ENCODE data around the gene RANBP6.
"Not testable (repeated sequence)": the region's sequence is repeated elsewhere in the genome, so short reads cannot be mapped to it uniquely, and the experiment has no call there.

RANBP6 gene

DNA sequence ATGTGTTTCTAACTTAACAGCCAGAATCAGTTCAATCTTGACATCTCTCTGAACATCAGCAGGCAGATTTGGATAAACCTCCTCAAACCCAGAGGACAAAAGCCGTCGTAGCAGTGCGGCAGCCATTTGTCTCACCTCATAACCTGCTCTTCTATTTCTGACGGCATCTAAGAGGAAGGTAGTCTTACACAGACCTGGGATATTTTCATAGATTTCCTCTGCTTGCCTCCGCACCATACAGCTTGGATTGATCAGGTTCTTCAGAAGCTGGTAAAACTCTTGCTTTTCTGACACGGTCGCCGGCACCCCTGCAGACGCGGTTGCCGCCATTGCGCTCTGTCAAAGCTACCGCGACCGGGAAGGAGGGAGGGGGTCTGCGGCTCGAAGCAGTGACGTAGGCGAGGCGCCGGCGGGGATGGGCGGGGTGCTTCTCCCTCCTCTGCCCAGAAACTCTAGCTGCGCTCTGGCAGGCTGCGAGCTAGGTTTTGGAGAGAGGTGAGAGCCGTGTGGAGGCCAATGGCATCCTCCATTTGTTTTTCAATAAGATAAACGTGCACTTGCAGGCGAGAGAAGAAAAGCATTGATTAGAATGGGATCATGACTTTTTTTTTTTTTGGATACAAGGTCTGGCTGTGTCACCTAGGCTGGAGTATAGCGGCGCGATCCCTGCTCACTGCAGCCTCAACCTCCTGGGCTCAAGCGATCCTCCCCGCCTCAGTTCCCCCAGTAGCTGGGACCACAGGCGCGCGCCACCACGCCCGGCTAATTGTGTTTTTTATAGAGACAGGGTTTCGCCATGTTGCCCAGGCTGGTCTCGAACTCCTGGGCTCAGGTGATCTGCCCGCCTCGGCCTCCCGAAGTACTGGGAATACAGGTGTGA lies at the start of gene RANBP6:
Gene RANBP6, minus strand, starts transcription at position 347 of the 880 bp plus-strand sequence. Its CDS starts 17 bp downstream, at position 330.
- peak; percentile 34 to 96 (median 87) for DNase-seq

DNA sequence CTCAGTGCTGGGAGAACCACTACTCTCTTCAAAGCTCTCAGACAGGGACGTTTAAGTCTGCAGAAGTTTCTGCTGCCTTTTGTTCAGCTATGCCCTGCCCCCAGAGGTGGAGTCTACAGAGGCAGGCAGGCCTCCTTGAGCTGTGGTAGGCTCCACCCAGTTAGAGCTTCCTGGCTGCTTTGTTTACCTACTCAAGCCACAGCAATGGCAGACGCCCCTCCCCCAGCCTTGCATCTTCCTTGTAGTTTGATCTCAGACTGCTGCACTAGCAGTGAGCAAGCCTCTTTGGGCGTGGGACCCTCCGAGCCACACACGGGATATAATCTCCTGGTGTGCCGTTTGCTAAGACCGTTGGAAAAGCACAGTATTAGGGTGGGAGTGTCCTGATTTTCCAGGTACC lies 47.7 kb upstream of the RANBP6 start:
- DNase-seq = not testable (repeated sequence)

DNA sequence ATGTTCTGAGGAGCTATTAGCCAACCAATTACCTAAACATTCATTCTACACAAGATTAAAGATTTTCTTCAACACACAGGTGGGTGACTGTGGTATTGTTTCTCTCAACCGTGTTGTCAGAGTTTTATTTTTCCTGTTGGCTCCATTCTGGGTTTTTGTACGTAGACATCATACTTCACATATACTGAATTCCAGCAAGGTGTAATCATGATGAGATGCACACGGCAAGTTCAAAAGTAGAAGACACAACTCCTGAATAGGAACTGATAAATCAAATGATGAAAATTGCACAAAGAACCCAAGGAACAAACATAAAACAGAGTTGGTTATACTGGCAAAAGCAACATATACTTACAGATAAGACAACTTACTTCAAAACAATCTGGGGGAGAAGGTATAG lies 40.2 kb upstream of the RANBP6 start:
- DNase-seq = no peak

DNA sequence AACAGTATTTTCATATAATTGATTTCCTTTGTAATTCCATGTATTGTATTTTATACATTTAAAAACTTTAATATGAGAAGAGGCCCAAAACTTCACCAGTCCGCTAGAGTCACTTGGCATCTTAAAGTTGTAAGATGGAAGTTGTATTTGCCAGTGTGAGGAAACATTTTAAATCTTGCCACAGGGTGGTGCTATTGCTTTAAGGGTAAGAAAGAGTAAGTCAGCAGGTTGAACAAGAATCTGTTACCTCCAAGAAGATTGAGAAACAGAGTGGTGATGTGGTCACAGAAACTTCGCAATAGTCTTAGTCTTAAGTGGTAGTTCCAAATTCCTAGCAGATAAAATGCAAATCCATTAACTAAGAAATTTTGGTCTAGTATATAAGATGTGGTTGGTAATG lies 39.8 kb upstream of the RANBP6 start:
- DNase-seq = peak in 10 of 56 donors; percentile 0 to 35 (median 1)

DNA sequence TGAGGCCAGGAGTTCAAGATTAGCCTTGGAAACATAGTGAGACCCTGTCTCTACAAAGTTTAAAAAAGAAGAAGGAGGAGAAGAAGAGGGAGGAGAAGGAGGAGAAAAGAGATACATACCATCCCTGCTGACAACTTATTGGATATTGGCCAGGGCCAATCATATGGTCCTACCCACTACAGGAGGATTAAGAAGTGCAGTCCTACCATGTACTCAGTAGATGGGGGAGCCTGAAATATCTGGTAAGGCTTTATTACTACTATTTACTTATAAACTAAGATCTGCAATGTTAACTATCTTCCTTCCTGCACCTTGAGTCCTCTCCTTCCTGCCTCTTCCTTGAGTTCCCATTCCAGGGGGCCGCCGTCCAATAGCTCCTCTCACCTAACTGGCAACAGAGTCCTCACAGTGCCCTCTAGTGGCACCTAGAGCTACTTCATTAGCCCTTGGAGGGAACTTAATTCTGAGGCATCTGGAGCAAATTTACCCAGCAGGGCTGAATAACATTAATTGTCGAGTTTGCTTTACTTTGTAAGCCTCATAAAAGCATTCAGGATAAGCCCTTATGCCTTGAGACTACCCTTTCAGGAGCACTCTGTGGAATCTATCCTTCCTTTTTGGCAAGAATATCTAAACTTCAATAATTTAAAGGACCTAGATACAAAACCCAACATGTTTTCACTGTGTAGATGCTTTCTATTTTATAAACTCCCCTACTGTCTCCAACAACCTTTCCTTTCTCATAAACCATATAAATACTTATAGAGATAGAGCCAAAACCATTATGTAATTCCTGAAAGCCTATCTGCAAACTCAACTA lies 39.1 kb upstream of the RANBP6 start:
- DNase-seq = peak in 43 of 56 donors; percentile 2 to 74 (median 18)

DNA sequence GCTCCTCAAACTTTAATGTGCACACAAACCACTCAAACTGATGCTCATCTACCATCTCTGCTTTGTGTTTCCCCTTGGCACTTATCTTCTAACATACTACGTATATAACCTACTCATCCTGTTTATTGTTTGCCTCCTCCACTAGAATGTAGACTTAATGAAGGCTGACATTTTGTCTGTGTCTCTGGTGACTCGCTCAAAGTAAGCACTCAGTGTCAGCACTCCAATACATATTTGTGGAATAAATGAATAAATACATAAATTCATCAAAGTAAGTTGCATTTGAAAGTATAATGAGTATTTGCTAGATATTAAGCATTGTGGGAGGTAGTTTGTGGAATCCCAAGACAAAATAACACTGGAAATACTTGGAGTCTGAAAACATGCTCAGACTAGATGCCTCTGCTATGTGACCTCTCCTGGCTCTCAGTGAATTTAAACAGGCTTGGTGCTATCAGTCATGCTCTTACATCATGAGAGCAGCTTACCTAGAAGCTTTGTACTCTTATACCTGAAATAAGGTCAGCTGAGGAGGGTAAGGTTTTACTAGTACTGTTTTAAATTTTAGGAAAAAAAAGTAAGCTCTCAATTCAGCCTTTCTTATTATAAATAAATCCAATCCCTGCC lies 37.0 kb upstream of the RANBP6 start:
- DNase-seq = no peak

DNA sequence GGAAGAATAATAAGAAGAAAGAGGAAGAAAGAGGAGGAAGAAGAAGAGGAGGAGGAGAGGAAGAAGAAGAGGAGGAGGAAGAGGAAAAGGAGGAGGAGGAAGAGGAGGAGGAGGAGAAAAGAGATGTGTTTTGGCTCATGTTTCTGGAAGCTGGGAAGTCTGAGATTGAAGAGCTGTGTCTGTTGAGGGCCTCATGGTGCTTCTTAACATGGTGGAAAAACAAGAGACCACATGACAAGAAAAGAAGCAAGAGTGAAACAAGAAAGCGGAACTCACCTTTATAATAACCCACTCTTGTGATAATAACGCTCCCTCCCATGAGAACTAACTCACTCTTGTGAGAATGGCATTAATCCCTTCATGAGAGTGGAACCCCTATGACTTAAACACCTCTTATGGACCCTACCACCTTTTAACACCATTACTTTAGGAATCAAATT lies 36.1 kb upstream of the RANBP6 start:
- DNase-seq = no peak

DNA sequence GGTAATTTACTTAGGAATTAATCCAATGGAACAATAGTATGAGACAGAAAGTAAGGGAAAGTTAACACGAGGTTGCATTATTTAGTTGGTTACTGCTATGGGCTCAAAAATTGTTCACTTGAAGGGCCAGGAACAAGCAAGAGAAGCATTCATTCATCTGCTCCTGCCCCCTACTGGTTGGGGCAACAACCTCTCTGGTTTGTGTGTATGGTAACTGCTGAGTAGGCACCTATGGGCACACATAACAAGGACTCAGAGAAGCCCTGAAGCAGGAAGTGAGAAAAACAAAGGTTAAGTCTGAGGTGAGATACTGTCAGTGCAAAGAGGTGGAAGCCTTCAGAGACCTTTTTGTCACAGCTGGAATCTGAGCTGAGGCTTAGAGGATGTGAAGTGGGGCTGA lies 34.4 kb upstream of the RANBP6 start:
- no peak for DNase-seq

DNA sequence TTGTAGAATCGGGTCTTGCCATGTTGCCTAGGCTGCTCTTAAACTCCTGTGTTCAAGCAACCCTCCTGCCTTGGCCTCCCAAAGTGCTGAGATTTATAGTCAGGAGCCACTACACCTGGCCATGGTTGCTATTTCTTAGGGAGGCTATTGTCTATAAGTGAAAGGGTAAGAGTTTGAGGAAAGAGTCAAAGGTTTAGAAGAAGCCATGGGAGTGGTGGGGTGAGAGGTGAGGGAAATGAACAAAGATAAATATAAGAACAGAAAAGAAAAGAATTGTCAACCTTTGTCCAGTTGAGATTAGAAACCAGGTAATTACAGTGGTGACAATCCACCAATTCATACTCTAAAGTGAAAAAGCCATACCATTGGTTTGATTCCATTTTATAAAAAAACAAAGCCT lies 32.6 kb upstream of the RANBP6 start:
- DNase-seq = no peak

DNA sequence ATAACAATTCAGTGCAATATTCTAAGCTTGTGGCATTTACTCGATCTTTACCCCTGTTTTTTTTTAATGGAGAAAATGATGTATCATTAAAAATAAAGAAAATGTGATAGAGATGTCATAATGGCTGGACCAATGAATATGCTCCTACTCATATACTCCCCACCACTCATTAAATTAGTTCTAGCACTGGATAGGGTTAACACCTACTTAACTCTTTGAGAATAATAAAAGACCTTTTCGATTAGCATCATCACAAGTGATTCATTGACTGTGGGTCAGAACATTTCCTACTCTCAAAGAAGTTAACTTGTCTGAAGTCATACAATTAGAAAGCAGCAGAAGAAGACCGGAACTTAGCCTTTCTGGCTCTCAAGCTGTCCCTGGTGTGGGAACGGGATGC lies 31.6 kb upstream of the RANBP6 start:
- DNase-seq = no peak

DNA sequence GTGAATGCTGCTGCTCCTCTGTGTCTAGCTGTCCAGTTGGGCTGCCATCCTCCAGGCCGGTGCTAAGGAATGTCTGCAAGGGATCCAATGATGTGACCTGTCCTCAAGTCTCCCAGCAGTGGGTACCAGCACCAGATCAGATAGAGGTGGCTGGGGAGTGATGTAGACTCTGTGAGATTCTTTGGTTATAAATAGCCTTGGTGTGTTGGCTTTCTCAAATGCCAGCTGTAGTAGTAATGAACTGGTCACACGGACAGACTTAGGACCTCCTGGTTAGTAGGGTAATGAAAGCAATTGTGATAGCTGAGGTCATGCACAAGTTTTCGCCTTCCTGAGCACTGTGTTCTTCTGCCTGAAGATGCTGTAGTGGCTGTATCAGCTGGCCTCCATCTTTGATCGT lies 29.9 kb upstream of the RANBP6 start:
- no peak for DNase-seq

DNA sequence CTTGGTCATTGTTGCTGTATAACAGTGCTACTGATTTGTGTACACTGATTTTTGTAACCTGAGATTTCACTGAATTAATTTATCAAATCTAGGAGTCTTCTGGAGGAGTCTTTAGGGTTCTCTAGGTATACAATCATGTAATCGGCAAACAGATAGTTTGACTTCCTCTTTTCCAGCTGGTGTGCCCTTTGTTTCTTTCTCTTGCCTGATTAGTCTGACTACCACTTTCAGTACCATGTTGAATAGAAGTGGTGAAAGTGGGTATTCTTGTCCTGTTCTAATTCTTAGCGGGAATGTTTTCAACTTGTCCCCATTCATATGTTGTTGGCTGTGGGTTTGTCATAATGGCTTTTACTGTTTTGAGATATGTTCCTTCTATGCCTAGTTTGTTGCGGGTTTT lies 24.7 kb upstream of the RANBP6 start:
- no peak for DNase-seq

DNA sequence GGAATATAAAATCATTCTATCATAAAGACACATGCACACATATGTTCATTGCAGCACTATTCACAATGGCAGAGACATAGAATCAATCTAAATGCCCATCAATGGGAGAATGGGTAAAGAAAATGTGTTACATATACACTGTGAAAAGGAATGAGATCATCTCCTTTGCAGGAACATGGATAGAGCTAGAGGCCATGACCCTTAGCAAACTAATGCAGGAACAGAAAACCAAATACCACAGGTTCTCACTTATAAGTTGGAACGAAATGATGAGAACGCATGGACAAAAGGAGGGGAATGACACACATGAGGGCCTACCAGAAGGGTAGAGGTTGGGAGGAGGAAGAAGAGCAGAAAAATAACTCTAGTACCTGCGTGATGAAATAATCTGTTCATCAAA lies 21.0 kb upstream of the RANBP6 start:
- DNase-seq = no peak

DNA sequence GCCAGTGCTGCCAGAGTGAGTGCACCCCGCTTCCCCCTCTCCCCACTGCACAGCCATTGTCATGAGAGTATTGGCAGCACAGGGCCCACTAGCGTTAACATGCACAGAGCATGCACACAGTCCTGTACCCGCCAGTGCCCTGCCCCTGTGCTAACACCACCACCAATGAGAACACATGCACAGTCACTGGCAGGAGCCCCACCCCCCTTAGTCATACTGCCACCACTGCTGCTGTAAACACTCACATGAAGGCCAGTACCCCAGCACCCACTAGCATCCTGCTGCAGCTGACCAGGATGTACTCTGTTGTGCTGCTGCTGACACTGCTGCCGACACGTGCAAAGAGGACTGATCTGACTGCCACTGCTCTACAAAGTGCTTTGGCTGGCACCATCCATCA lies 19.5 kb upstream of the RANBP6 start:
- peak in 1 of 56 donors; percentile 9 for DNase-seq

DNA sequence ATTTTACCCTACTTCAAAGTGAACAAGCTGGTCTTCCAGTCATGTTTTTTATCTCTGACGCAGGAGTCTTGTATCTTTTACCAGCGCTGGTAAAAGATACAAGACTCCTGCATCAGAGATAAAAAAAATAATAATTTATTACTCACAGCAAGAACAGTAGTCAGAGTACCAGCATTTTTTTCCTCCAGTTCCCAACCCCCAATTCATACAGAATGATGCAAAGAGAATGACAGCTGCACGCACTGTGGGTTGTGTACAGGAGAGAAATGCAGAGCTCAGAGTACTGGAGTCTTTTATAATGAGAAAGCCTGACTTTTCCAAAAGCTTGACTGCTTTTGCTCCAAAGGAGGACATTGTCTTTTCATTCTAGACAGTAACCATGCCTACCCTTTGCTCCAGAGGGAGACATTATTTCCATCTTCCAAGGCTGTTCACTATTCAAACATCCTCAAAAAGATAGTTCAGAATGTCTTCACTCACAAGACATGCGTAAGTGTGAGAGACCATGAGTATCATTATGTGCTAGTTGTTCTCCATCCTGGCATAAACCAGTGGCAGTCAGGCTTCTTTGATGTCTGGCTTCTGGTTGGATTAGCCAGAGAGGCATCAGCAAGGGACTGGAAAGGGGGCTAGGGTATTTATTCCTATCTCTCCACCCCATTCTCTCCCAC lies 14.3 kb upstream of the RANBP6 start:
- DNase-seq = peak in 1 of 56 donors; percentile 2

DNA sequence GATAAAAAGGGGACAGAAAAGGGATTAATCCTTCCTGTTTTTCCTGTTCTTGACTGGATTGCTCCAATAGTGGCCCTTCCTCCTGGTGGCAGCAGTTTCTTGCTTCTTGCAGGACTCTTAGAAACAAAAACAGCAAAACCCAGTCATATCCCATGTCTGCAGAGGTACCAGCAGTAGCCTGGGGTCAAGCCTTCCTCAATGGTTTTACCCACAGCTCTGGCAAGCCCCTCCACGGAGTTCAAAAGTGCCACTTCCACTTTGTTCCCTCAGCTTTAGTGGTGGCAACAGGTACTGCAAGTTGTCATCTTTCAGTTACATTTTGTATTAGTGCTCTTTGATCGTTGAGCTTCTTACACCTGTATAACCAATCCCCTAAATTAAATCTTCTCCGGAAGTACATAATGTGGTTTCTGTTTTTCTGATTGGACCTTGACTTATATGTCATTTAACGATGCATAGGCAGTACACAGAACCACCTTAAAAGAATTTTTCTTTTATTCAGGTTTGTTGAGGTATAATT lies 8.7 kb upstream of the RANBP6 start:
- no peak for DNase-seq

DNA sequence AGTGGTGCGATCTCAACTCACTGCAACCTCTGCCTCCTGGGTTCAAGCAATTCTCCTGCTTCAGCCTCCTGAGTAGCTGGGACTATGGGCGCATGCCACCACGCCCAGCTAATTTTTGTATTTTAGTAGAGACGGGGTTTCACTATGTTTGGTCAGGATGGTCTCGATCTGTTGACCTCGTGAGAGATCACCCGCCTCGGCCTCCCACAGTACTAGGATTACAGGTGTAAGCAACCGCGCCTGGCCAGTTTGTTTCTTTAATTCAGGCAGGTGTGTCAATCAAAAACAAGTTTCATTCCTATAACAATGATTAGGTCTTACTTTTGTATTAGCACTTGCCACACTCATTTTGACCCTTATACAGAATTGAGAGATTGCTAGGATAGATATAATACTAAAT lies 1.6 kb upstream of the RANBP6 start:
- DNase-seq = not testable (repeated sequence)

DNA sequence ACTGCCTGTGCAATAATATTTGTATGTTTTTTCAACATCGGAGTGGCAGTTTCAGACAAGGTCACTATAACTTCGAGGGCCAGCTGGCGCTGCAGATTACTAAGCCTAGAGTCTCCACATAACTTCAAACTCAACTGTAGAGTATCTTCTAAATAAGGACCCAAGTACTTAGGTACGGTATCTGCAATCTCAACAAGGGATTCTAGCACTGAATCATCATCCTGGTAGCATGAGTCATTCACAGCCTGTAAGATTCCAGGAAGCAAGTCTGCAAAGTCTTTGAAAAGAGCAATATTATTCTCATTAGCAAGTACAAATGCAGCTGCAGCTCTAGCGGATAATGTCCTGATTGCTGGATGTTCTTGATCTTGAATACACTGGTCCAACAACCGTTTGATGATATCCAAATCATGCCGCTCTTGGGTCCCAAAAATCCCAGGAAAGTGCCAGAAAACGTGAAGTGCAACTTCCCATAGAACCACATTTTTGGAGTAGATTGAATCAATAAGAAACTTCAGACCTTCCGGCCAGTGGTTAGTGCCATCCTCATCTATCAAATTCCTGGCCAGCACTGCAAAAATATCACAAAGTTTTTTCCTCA lies 654 bp downstream of the RANBP6 start:
- peak in 4 of 56 donors; percentile 1 to 6 (median 2) for DNase-seq

DNA sequence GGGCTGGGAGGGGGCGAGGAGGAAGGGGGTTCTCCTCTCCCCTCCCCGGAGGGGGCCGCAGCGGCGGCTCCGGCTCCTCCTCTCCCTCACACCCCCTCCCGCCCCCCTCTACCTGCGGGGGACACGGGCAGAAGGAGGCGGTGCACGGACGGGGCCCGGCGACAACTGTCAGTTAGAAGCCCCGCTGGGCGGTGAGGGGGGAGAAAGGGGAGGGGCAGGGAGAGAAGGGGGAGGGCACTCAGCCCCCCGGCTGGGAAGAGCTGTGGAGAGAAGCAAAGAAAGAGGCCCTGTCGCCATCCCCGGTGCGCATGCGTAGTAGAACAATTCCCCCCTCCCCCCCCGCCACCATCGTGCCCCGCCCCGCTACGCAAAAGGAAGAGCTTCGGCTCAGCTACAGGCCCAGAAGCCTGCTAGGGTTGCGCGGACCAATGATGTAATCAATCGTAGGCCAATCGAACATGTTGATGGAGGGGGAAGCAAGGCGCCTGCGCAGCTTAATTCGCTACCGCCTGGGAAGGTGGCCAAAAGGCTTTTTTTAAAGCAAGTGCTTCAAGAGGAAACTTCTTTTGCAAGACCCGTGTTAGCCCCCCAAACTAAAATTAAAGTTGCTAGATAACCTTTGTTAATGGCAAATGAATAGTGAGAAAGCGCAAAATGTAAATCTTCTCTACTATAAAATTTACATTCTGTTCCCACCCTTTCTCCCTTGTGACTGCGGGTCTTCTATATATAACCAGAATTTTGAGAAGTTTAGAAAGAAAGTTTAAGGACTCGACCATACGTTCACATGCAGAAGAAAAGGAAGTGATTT lies 7.0 kb downstream of the RANBP6 start:
- peak; percentile 79 to 99 (median 96) for DNase-seq

DNA sequence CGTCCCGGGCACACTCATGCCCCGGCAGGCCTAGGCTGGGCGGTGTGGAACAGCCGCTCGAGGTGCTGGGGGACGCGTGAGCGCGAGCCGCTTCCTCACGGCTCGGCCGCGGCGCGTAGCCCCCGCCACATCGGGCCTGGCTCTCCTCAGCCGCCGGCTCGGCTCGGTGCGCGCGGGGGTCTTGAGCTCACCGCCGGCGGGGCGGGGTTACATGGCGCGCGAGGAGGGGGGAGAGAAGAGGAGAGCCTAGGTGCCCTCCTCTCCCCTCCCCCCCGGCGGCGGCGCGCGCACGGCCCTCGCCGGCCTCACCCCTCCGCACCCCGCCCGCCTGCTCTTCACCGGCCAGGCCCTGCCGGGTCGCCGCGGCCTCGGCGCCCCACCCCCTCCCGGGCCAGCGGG lies 7.7 kb downstream of the RANBP6 start:
- DNase-seq = peak in 43 of 56 donors; percentile 33 to 92 (median 84)

Data from nucleus accumbens (tissue), 56 donors.